Neural crest cell (in vitro differentiated cells): ENCODE results near the gene ZNF385C. TPM values are rescaled to one million over a fixed set of nuclear protein-coding genes. Genes with fewer than 3 reads are reported as not detected.

Experiments
- DNase-seq: peaks from one replicate; pipeline ENCODE4 v3.0.0; 2021; ENCODE audit warnings: low read depth, mixed read lengths, low spot score
- H3K27ac Mint-ChIP-seq: one replicate; pipeline ENCODE4 v1.8.0; 2021; ENCODE audit warnings: mild to moderate bottlenecking, mixed read lengths; ENCODE audit not compliant: unreplicated experiment
- H3K27me3 Mint-ChIP-seq: 2 replicates; pipeline ENCODE4 v1.8.0; 2021; ENCODE audit warnings: low read depth, mild to moderate bottlenecking, mixed read lengths
- H3K36me3 Mint-ChIP-seq: 2 replicates; pipeline ENCODE4 v1.8.0; 2021; ENCODE audit warnings: low read depth, mild to moderate bottlenecking, mixed read lengths
- H3K4me1 Mint-ChIP-seq: 2 replicates; pipeline ENCODE4 v1.8.0; 2021; ENCODE audit warnings: mixed read lengths
- H3K4me3 Mint-ChIP-seq: one replicate; pipeline ENCODE4 v1.8.0; 2021; ENCODE audit warnings: mild to moderate bottlenecking, mixed read lengths
- H3K9me3 Mint-ChIP-seq: 2 replicates; pipeline ENCODE4 v1.8.0; 2021; ENCODE audit warnings: mixed read lengths
- total RNA-seq: library from RNA; stranded (reverse); gene quantifications from 2 replicates; pipeline ENCODE4 v1.2.1, GENCODE V29; 2021
- TF ChIP-seq, protein P1 (sequence below): fragments of 200-600 bp; sonication (generic); conservative IDR thresholded peaks from 2 replicates; pipeline ENCODE4 v1.5.0; 2021; ENCODE audit warnings: antibody characterized with exemption, mild to moderate bottlenecking

Gene ZNF385C
- total RNA-seq, 1 donor from 2014 or later = 1.3 TPM

DNA sequence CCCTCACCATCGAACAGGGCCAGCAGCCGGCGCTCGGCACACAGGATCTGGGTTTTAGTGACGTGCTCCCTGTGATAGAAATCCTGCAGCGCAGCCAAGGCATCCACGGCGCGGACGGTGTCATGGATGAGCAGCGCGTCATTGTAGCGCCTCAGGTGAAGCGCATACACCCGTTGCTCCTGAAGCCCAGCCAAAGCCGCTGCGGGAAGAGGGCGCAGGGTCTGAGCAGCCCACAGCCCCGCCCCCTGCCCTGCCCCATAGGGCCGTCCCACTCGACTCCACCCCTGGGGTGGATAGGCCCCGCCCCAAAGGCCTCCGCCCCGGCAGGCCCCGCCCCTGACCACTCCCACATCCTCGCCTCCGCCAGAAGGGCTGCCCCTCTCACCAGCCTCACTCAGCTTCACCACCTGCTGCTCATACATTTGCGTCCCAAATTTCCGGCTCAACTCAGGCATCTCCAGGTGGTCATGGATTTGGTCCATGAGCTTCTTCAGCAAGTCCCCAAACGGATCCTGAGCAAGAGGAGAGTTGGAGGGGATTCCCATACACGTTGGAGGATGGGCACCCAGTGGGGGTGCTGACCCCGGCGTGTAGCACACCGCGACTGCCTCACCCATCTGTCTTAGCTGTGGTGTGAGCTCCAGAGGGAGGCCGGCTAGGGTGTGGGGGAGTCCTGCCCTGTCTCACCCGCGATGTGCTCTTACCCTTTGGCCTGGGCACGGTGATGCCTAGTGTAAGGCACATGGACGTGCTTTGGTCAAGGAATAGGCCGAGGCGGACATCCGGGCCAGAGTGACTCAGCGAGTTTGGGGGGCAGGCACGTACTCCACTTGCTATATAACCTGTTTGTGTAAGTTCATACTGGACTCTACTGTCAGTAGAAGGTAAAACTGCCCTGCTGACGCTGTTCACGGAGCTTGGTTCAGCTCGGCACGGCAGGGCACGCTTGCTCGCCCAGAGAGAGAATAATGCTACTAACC lies 9.6 kb upstream of the ZNF385C start:
- no peaks in the 10 kb centered on the region for H3K9me3 Mint-ChIP-seq
- TF ChIP-seq, protein P1, sequence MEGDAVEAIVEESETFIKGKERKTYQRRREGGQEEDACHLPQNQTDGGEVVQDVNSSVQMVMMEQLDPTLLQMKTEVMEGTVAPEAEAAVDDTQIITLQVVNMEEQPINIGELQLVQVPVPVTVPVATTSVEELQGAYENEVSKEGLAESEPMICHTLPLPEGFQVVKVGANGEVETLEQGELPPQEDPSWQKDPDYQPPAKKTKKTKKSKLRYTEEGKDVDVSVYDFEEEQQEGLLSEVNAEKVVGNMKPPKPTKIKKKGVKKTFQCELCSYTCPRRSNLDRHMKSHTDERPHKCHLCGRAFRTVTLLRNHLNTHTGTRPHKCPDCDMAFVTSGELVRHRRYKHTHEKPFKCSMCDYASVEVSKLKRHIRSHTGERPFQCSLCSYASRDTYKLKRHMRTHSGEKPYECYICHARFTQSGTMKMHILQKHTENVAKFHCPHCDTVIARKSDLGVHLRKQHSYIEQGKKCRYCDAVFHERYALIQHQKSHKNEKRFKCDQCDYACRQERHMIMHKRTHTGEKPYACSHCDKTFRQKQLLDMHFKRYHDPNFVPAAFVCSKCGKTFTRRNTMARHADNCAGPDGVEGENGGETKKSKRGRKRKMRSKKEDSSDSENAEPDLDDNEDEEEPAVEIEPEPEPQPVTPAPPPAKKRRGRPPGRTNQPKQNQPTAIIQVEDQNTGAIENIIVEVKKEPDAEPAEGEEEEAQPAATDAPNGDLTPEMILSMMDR = no peak
- H3K4me3 Mint-ChIP-seq = peak overlapping the region; percentile 73
- peak; percentile 90 for DNase-seq
- peak overlapping the region; percentile 16 for H3K27ac Mint-ChIP-seq
- H3K27me3 Mint-ChIP-seq = peaks cover 20% of the 10 kb centered on the region
- H3K36me3 Mint-ChIP-seq = no peaks in the 10 kb centered on the region
- peaks cover 7% of the 10 kb centered on the region for H3K4me1 Mint-ChIP-seq

DNA sequence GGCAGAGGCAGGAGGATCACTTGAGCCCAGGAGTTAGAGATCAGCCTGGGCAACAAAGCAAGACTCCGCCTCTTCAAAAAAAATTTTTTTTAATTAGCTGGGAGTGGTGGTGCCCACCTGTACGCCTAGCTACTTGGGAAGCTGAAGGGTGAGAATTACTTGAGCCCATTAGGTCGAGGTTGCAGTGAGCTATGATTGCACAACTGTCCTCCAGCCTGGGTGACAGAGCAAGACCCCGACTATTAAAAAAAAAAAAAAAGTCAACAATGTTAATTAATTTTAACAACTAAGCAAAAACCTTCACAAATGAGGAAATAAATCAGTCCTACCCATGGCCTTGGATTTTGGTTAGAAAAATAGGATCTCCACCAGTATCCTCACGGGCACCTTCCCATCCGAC lies 8.9 kb upstream of the ZNF385C start:
- Mint-ChIP-seq H3K27ac (no peak overlapping the region), H3K36me3 (no peaks in the 10 kb centered on the region), H3K4me3 (peak overlapping the region; percentile 73), H3K9me3 (no peaks in the 10 kb centered on the region), H3K4me1 (peaks cover 7% of the 10 kb centered on the region), H3K27me3 (peaks cover 23% of the 10 kb centered on the region)
- DNase-seq = no peak
- TF ChIP-seq, protein P1 = no peak

DNA sequence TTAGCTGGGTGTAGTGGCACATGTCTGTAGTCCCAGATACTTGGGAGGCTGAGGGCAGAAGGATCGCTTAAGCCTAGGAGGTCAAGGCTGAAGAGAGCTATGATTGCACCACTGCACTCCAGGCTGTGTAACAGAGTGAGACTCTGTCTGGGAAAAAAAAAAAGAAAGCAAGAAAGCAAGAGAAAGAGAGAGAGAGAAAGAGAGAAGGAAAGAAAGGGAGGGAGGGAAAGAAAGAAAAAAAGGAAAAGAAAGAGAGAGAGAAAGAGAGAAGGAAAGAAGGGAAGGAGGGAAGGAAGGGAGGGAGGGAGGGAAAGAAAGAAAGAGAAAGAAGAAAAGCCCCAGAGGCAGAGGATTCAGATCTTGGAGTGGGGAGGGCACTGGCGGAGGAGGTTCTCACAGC lies 7.7 kb upstream of the ZNF385C start:
- Mint-ChIP-seq H3K9me3 (no peaks in the 10 kb centered on the region), H3K4me1 (peaks cover 10% of the 10 kb centered on the region), H3K27me3 (peaks cover 28% of the 10 kb centered on the region), H3K36me3 (no peaks in the 10 kb centered on the region), H3K27ac (no peak overlapping the region), H3K4me3 (no peak overlapping the region)
- TF ChIP-seq, protein P1 = no peak
- DNase-seq = no peak

- DNase-seq = no peak
- peaks cover 32% of the 10 kb centered on the region for H3K27me3 Mint-ChIP-seq
- H3K4me3 Mint-ChIP-seq = no peak overlapping the region
- H3K27ac Mint-ChIP-seq = peak overlapping the region; percentile 19
- TF ChIP-seq, protein P1 = no peak
- peaks cover 10% of the 10 kb centered on the region for H3K4me1 Mint-ChIP-seq
- no peaks in the 10 kb centered on the region for H3K36me3 Mint-ChIP-seq
- H3K9me3 Mint-ChIP-seq = no peaks in the 10 kb centered on the region
Measured at GRCh38 chr17:42104264-42104663, 6.0 kb upstream of the ZNF385C start.

DNA sequence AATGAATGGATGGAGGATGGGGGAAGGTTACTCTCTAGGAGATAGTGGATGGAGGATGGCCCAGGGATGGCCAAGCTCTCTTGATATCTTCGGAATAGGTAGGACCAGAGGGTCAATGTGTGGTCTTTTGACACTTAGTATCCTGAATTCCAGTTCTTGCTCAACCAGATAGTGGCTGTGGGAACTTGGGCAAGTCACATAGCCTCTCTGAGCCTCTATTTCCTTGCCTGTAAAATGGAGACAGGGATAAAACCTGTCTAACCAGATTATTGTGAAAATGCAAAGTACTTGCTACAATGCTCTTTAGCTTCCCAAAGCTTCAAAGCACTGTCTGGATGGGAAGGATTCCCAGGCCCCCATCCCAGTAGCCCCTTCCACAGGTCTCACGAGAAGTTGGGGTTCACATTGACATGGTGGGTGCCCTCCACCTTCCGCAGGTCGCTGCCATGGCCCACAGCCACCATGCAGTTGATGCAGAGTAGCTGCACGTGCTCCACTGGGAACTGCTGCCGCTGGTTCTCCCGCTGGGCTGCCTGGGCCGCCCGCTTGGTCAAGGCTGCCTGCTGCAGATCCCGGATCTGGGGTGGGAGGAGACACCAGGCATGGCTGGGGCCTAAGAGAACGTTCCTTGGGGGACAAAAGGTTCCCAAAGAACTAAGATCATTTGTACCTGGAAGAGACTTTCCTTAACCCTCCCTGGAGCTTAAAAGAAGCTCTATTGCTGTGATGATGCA lies 5.1 kb upstream of the ZNF385C start:
- no peak for DNase-seq
- Mint-ChIP-seq H3K4me1 (peaks cover 10% of the 10 kb centered on the region), H3K27me3 (peaks cover 40% of the 10 kb centered on the region), H3K9me3 (no peaks in the 10 kb centered on the region), H3K36me3 (no peaks in the 10 kb centered on the region), H3K27ac (no peak overlapping the region), H3K4me3 (no peak overlapping the region)
- TF ChIP-seq, protein P1 = no peak
